ENCODE measurements around the gene SIGLEC12. TPM values are rescaled to one million over a fixed set of nuclear protein-coding genes. Genes with fewer than 3 reads are reported as not detected.

SIGLEC12 gene
- total and polyA plus RNA-seq, 9 of the 15 experiments (the other 6 are each of a cell fraction or from before 2014, with no cell fraction given): 0.08 to 1.3 (median 0.54) TPM

- TF ChIP-seq ETS1 (conservative IDR thresholded peaks at IDR 0.05; ENCODE audit: control insufficient read depth, low read depth, low read length): no peak
- no peak for TF ChIP-seq GTF2E2 (tag; IDR thresholded peaks at IDR 0.05)
- TF ChIP-seq NFE2 (IDR thresholded peaks at IDR 0.05; ENCODE audit: low read depth): no peak
- TF ChIP-seq BDP1 (IDR thresholded peaks at IDR 0.05; ENCODE audit: insufficient read depth, insufficient read length): no peak
- TF ChIP-seq ZNF253 (CRISPR knock-in tag; conservative IDR thresholded peaks at IDR 0.05): no peak
- TF ChIP-seq CAMTA2 (CRISPR knock-in tag; conservative IDR thresholded peaks at IDR 0.05): no peak
- TF ChIP-seq, protein P1, sequence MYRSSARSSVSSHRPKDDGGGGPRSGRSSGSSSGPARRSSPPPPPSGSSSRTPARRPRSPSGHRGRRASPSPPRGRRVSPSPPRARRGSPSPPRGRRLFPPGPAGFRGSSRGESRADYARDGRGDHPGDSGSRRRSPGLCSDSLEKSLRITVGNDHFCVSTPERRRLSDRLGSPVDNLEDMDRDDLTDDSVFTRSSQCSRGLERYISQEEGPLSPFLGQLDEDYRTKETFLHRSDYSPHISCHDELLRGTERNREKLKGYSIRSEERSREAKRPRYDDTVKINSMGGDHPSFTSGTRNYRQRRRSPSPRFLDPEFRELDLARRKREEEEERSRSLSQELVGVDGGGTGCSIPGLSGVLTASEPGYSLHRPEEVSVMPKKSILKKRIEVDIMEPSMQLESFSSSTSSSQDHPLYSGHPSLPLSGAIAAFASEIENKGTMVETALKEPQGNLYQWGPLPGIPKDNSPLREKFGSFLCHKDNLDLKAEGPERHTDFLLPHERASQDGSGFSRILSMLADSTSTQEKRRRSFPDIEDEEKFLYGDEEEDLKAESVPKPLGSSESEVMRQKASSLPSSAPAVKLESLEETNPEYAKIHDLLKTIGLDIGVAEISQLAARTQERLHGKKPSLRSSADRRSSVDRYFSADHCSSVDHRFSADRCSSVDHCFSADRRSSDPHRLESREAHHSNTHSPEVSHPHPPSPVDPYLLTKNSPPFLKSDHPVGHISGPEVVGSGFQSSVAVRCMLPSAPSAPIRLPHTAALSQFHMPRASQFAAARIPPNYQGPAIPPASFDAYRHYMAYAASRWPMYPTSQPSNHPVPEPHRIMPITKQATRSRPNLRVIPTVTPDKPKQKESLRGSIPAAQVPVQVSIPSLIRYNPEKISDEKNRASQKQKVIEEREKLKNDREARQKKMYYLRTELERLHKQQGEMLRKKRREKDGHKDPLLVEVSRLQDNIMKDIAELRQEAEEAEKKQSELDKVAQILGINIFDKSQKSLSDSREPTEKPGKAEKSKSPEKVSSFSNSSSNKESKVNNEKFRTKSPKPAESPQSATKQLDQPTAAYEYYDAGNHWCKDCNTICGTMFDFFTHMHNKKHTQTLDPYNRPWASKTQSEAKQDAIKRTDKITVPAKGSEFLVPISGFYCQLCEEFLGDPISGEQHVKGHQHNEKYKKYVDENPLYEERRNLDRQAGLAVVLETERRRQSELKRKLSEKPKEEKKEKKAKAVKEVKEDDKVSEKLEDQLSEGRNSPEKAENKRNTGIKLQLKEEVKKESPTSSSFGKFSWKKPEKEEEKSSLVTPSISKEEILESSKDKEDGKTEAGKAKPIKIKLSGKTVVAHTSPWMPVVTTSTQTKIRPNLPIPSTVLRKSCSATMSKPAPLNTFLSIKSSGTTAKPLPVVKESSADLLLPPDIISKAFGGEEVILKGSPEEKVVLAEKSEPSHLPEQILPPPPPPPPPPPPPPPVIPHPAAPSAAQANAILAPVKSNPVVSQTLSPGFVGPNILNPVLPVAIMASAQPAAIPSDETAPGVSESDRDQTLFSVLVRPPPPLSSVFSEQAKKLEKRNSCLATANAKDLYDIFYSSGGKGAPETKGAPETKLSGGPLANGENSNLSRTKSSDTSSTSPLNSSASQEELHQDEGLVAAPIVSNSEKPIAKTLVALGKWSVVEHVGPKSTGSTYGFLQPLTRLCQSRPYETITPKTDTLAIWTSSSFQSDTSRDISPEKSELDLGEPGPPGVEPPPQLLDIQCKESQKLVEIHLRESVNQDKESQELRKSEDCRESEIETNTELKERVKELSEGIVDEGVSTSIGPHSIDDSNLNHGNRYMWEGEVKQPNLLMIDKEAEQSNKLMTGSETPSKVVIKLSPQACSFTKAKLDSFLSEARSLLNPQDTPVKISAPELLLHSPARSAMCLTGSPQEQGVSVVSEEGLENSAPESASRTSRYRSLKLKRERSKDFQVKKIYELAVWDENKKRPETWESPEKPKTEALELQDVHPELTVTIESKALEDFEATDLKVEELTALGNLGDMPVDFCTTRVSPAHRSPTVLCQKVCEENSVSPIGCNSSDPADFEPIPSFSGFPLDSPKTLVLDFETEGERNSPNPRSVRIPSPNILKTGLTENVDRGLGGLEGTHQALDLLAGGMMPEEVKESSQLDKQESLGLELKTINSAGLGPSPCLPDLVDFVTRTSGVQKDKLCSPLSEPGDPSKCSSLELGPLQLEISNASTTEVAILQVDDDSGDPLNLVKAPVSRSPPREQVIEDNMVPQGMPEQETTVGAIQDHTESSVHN (IDR thresholded peaks at IDR 0.05; ENCODE audit: borderline replicate concordance in 1 of 2, low read depth in 1 of 2): no peak
- TF ChIP-seq MYC (IDR thresholded peaks at IDR 0.05; ENCODE audit: low read depth, low read length): peak; percentile 79
- no peak; the same call in 1 of the 2 replicates for TF ChIP-seq MYC (CRISPR knock-in tag; IDR thresholded peaks at IDR 0.05; ENCODE audit: borderline replicate concordance, low read depth)
These were observed 32.4 kb downstream of the SIGLEC12 start (continued) for GRCh38 chr19:51469162-51469561.

Measured in K562 (cell line).